Measurements from ENCODE around the gene VPS13D. TPM values are rescaled to one million over a fixed set of nuclear protein-coding genes. Genes with fewer than 3 reads are reported as not detected.
A peak's percentile ranks its signal among the peaks of the same experiment; 100 is the strongest.

Gene VPS13D
- total and polyA plus RNA-seq, 2 donors (not counting 3 experiments of a cell fraction or from before 2014, with no cell fraction given): 13.6 to 48.5 TPM

- CTCF ChIA-PET: interaction anchor here (1.1 to 1.5 kb wide), 3 partner anchors 10 to 180 kb away, joined by 3 to 7 read pairs (median 4); no protein-coding TSS in a partner anchor
- no peaks in the 10 kb centered on the region for H3K9me3 ChIP-seq (replicated peaks; ENCODE audit: control insufficient read depth, insufficient read depth, low read length)
- dilution Hi-C loops (cut with MboI; ENCODE audit: extremely low pct_ligation_motif_present, low sequenced_read_pairs): no loop called here
Observed at GRCh38 chr1:12441414-12442105, 211.7 kb downstream of the VPS13D start.

More at GRCh38 chr1:12441414-12442105, 211.7 kb downstream of the VPS13D start:
- H3K27ac ChIP-seq (ENCODE audit: insufficient read depth, low read depth, low read length): no peak overlapping the region
- TF ChIP-seq CTCF (IDR thresholded peaks at IDR 0.05; ENCODE audit: extremely low read depth in 1 of 2, insufficient read depth in 1 of 2, low read depth in 1 of 2, low read length in 2 of 2): no peak
- TF ChIP-seq POLR2A (IDR thresholded peaks at IDR 0.05; ENCODE audit: low read depth, low read length): no peak
- TF ChIP-seq MYC (IDR thresholded peaks at IDR 0.05; ENCODE audit: low read depth, low read length): no peak
- no peak for TF ChIP-seq MAX (IDR thresholded peaks at IDR 0.05; ENCODE audit: insufficient read depth, insufficient read length)
- TF ChIP-seq EZH2 (IDR thresholded peaks at IDR 0.05; ENCODE audit: borderline replicate concordance, low read depth, low read length, severe bottlenecking): no peak
- TF ChIP-seq POLR2AphosphoS5 (IDR thresholded peaks at IDR 0.05; ENCODE audit: insufficient read depth, low read depth, low read length): no peak
- no peak for TF ChIP-seq FOS (IDR thresholded peaks at IDR 0.05; ENCODE audit: borderline replicate concordance, insufficient read depth, low read length)
- no peak for TF ChIP-seq GATA2 (IDR thresholded peaks at IDR 0.05; ENCODE audit: insufficient read depth, insufficient read length, low read depth, low read length)
- TF ChIP-seq JUN (IDR thresholded peaks at IDR 0.05; ENCODE audit: borderline replicate concordance, insufficient read depth, insufficient read length, low read depth): no peak
- no peaks in the 10 kb centered on the region for H4K20me1 ChIP-seq (replicated peaks; ENCODE audit: control insufficient read depth, extremely low read depth, insufficient read depth, low read length)
- no peak overlapping the region for H3K4me2 ChIP-seq (ENCODE audit: insufficient read depth, low read length)
- no peaks in the 10 kb centered on the region for H3K9me1 ChIP-seq (replicated peaks; ENCODE audit: control insufficient read depth, extremely low read depth, insufficient read depth, low read length)
- POLR2A ChIA-PET: no interaction called here
- BruUV-seq (replicated peaks): no TSS peak
- no peaks in the 10 kb centered on the region for H3K27me3 ChIP-seq (ENCODE audit: control insufficient read depth in 2 of 2, insufficient read depth in 2 of 2, low read length in 2 of 2)
- DNase-seq (ENCODE audit: low read depth, low spot score) (peak; percentile 55), FAIRE-seq (no peak)
- peaks cover 20% of the 10 kb centered on the region for H3K4me1 ChIP-seq (ENCODE audit: control insufficient read depth, extremely low read depth, insufficient read depth, low read length)
- no peak overlapping the region for H2AFZ ChIP-seq (ENCODE audit: low read depth, low read length)
- H3K4me3 ChIP-seq (replicated peaks in 1 of 3; ENCODE audit: insufficient read depth in 1 of 3, low read depth in 1 of 3, low read length in 3 of 3): no peak overlapping the region
- intact Hi-C loops (cut with micrococcal nuclease): no loop called here
- no peaks in the 10 kb centered on the region for H3K79me2 ChIP-seq (ENCODE audit: control insufficient read depth, insufficient read depth, low read length)
- no peak overlapping the region for H3K9ac ChIP-seq (replicated peaks; ENCODE audit: extremely low read depth, insufficient read depth, low read length)
- H3K36me3 ChIP-seq (ENCODE audit: control insufficient read depth in 2 of 2, extremely low read depth in 1 of 2, insufficient read depth in 2 of 2, low read length in 2 of 2): no peaks in the 10 kb centered on the region

Measured in endothelial cell of umbilical vein (primary cell).